Chondrocyte (in vitro differentiated cells): Measurements from ENCODE around the gene MYO16. TPM values are rescaled to one million over a fixed set of nuclear protein-coding genes. Genes with fewer than 3 reads are reported as not detected.

Experiments used
- DNase-seq: peaks from one replicate; pipeline ENCODE4 v3.0.0; 2021; ENCODE audit warnings: mixed read lengths, low spot score
- H3K27ac Mint-ChIP-seq: one replicate; pipeline ENCODE4 v1.8.0; 2021; ENCODE audit warnings: mild to moderate bottlenecking, moderate library complexity, mixed read lengths; ENCODE audit not compliant: unreplicated experiment
- H3K27me3 Mint-ChIP-seq: 2 replicates; pipeline ENCODE4 v1.8.0; 2021; ENCODE audit warnings: low read depth, mixed read lengths
- H3K36me3 Mint-ChIP-seq: 2 replicates; pipeline ENCODE4 v1.8.0; 2021; ENCODE audit warnings: low read depth, mixed read lengths
- H3K4me1 Mint-ChIP-seq: 2 replicates; pipeline ENCODE4 v1.8.0; 2021; ENCODE audit warnings: low read depth, mild to moderate bottlenecking, mixed read lengths
- H3K4me3 Mint-ChIP-seq: one replicate; pipeline ENCODE4 v1.8.0; 2021; ENCODE audit warnings: mild to moderate bottlenecking, moderate library complexity, mixed read lengths; ENCODE audit not compliant: unreplicated experiment
- H3K9me3 Mint-ChIP-seq: 2 replicates; pipeline ENCODE4 v1.8.0; 2021; ENCODE audit warnings: low read depth, mixed read lengths
- CTCF ChIP-seq: fragments of 200-600 bp; sonication (generic); IDR thresholded peaks from 2 replicates; pipeline ENCODE4 v1.5.0; 2021; ENCODE audit warnings: antibody characterized with exemption, mild to moderate bottlenecking, moderate library complexity
- total RNA-seq: library from RNA; stranded (reverse); gene quantifications from 3 replicates; pipeline ENCODE4 v1.2.1, GENCODE V29; 2021

Gene MYO16
- total RNA-seq, 1 donor from 2014 or later, result 0.12 TPM

- Mint-ChIP-seq H3K27ac (no peak overlapping the region), H3K9me3 (no peaks in the 10 kb centered on the region)
- no peak for DNase-seq
Measured at GRCh38 chr13:109146393-109146792, 517.0 kb downstream of the MYO16 start.

GRCh38 chr13:109146912-109147647 is 517.7 kb downstream of the MYO16 start:
- DNase-seq, result no peak
- Mint-ChIP-seq H3K9me3 (no peaks in the 10 kb centered on the region), H3K4me3 (no peak overlapping the region), H3K36me3 (no peaks in the 10 kb centered on the region), H3K27ac (no peak overlapping the region), H3K27me3 (no peaks in the 10 kb centered on the region), H3K4me1 (peaks cover 29% of the 10 kb centered on the region)
- no peak for TF ChIP-seq CTCF

More at GRCh38 chr13:109146393-109146792, 517.0 kb downstream of the MYO16 start:
- Mint-ChIP-seq H3K27me3 (no peaks in the 10 kb centered on the region), H3K4me1 (peaks cover 22% of the 10 kb centered on the region), H3K4me3 (no peak overlapping the region), H3K36me3 (no peaks in the 10 kb centered on the region)
- TF ChIP-seq CTCF, result no peak

- Mint-ChIP-seq H3K27ac (no peak overlapping the region), H3K4me1 (peaks cover 39% of the 10 kb centered on the region), H3K36me3 (no peaks in the 10 kb centered on the region), H3K4me3 (no peak overlapping the region), H3K27me3 (no peaks in the 10 kb centered on the region), H3K9me3 (no peaks in the 10 kb centered on the region)
- DNase-seq, result no peak
- TF ChIP-seq CTCF, result no peak
Measured at GRCh38 chr13:109148243-109148642, 518.8 kb downstream of the MYO16 start.

- no peak overlapping the region for H3K27ac Mint-ChIP-seq
- no peaks in the 10 kb centered on the region for H3K9me3 Mint-ChIP-seq
- no peaks in the 10 kb centered on the region for H3K36me3 Mint-ChIP-seq
- H3K4me1 Mint-ChIP-seq, result peaks cover 56% of the 10 kb centered on the region
- no peak for TF ChIP-seq CTCF
- no peak for DNase-seq
- H3K27me3 Mint-ChIP-seq, result no peaks in the 10 kb centered on the region
- H3K4me3 Mint-ChIP-seq, result no peak overlapping the region
Measured at GRCh38 chr13:109150696-109151095, 521.3 kb downstream of the MYO16 start.

- no peaks in the 10 kb centered on the region for H3K27me3 Mint-ChIP-seq
- no peak for DNase-seq
- TF ChIP-seq CTCF, result no peak
- H3K36me3 Mint-ChIP-seq, result no peaks in the 10 kb centered on the region
- H3K4me3 Mint-ChIP-seq, result no peak overlapping the region
- no peak overlapping the region for H3K27ac Mint-ChIP-seq
- peaks cover 60% of the 10 kb centered on the region for H3K4me1 Mint-ChIP-seq
- no peaks in the 10 kb centered on the region for H3K9me3 Mint-ChIP-seq
Measured at GRCh38 chr13:109151255-109151654, 521.8 kb downstream of the MYO16 start.
